Ovary (tissue), 3 donors: ENCODE results near the gene TFAP2B.

Source experiments
- EP300 ChIP-seq: sonication (generic); formaldehyde crosslinking; IDR thresholded peaks from one replicate; pipeline ENCODE4 v1.6.1; 2017; ENCODE audit warnings: antibody characterized with exemption
- POLR2A ChIP-seq: fragments of 450-650 bp; IDR thresholded peaks from one replicate; pipeline ENCODE4 v1.6.1; 2017; ENCODE audit warnings: antibody characterized with exemption, mild to moderate bottlenecking, moderate library complexity
- TF ChIP-seq, protein P1 (sequence below), 3 donors: fragments of 450-650 bp in 2 of 3; fragments of 200-600 bp in 1 of 3; IDR thresholded peaks; one replicate each; pipeline versions ENCODE4 v1.5.1 to v1.8.0; 2016 to 2022; ENCODE audit warnings: antibody characterized with exemption in 3 of 3, mild to moderate bottlenecking in 1 of 3
- donor health status: DM: no; HTN: no; CAD: no.

DNA sequence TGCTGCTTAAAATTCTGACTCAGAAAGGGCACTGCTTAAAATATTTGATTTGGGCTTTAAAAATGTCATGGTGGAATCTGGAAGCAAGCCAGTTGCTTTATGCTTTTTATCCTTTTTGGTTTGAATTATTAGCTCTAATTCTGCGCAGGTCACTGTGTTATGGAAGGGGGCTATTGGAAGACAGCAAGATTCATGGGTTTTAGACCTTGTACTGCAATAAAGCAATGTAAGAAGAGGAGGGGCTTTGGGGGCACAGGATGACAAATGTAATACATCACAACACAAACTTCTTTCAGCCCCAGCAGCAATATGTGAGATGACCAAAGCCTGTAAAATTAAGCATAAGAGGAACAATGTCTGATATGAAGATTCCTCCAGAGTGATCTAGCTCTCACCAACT is 68.4 kb downstream of the TFAP2B start:
- TF ChIP-seq, protein P1, sequence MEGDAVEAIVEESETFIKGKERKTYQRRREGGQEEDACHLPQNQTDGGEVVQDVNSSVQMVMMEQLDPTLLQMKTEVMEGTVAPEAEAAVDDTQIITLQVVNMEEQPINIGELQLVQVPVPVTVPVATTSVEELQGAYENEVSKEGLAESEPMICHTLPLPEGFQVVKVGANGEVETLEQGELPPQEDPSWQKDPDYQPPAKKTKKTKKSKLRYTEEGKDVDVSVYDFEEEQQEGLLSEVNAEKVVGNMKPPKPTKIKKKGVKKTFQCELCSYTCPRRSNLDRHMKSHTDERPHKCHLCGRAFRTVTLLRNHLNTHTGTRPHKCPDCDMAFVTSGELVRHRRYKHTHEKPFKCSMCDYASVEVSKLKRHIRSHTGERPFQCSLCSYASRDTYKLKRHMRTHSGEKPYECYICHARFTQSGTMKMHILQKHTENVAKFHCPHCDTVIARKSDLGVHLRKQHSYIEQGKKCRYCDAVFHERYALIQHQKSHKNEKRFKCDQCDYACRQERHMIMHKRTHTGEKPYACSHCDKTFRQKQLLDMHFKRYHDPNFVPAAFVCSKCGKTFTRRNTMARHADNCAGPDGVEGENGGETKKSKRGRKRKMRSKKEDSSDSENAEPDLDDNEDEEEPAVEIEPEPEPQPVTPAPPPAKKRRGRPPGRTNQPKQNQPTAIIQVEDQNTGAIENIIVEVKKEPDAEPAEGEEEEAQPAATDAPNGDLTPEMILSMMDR (IDR thresholded peaks at IDR 0.05): no peak
- no peak for TF ChIP-seq EP300
- TF ChIP-seq POLR2A: no peak
